ENCODE data around the gene SGCD. TPM values are rescaled to one million over a fixed set of nuclear protein-coding genes. Genes with fewer than 3 reads are reported as not detected.

Gene SGCD
- total and polyA plus RNA-seq, 9 of the 15 experiments (the other 6 are each of a cell fraction or from before 2014, with no cell fraction given): not detected

DNA sequence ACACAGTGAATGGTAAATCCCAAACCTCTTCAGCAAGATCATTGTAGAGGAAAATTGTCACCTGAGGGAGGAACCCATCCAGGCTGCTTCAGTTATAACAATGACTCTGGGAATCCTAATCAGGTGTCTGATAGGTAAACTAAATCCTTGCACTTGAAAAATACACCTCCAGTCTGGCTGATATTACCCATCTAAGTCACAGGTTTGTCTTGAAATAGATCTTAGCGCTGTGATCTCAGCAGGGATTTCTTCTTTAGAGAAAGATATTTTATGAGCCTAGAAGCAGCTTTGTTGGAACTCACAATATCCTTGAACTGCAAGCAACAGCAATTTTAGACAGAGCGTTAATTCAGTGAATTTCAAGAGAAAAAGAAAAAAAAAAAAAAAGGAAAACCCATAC lies 149.7 kb downstream of the SGCD start:
- ChIA-PET CTCF (ENCODE audit: low intra/inter-chr PET ratio) (no interaction called here), POLR2A (no interaction called here)
- no TSS peak for BruUV-seq (replicated peaks)
- WGBS (ENCODE audit: insufficient coverage, low coverage, missing lambda C conversion rate): 0% methylated on average over 2 of the region's 2 CpGs
- no peaks in the 10 kb centered on the region for H3K79me2 ChIP-seq (ENCODE audit: control insufficient read depth, insufficient read depth, low read length)
- no peak for FAIRE-seq
- no peak overlapping the region for H3K4me3 ChIP-seq
- DNase-seq (ENCODE audit: extremely low read depth in 1 of 4, low spot score in 3 of 4): no peak
- no peaks in the 10 kb centered on the region for H3K9me3 ChIP-seq (replicated peaks; ENCODE audit: control insufficient read depth, insufficient read depth, low read depth, low read length)
- H3K9ac ChIP-seq (ENCODE audit: insufficient read depth in 1 of 2, low read depth in 2 of 2, low read length in 2 of 2): no peak overlapping the region
- H3K36me3 ChIP-seq (ENCODE audit: control insufficient read depth, insufficient read depth, low read length): no peaks in the 10 kb centered on the region
- no peaks in the 10 kb centered on the region for H3K4me1 ChIP-seq (replicated peaks in 1 of 2; ENCODE audit: control insufficient read depth in 2 of 2, insufficient read depth in 2 of 2, low read length in 2 of 2)
- no peaks in the 10 kb centered on the region for H4K20me1 ChIP-seq (replicated peaks; ENCODE audit: control insufficient read depth, insufficient read depth, low read length)
- no peaks in the 10 kb centered on the region for H3K27me3 ChIP-seq (ENCODE audit: control insufficient read depth in 2 of 2, insufficient read depth in 2 of 2, low read length in 2 of 2)
- H2AFZ ChIP-seq (ENCODE audit: low read depth, low read length): no peak overlapping the region
- no peak for TF ChIP-seq PTBP1 (IDR thresholded peaks at IDR 0.05; ENCODE audit: low read depth, low read length)
- no peak for TF ChIP-seq ZNF133 (CRISPR knock-in tag; IDR thresholded peaks at IDR 0.05)
- no peak for TF ChIP-seq CBFB (CRISPR knock-in tag; IDR thresholded peaks at IDR 0.05)
- no peak for TF ChIP-seq ZNF24 (IDR thresholded peaks at IDR 0.05)
- TF ChIP-seq MTF1 (CRISPR knock-in tag; IDR thresholded peaks at IDR 0.05; ENCODE audit: borderline replicate concordance): no peak
- TF ChIP-seq NR2C1 (IDR thresholded peaks at IDR 0.05): no peak
- TF ChIP-seq NR2C1 (tag; IDR thresholded peaks at IDR 0.05): no peak
- no peak for TF ChIP-seq HNRNPUL1 (IDR thresholded peaks at IDR 0.05; ENCODE audit: low read length)
- TF ChIP-seq ADNP (tag; IDR thresholded peaks at IDR 0.05): no peak
- no peak for TF ChIP-seq NFIX (CRISPR knock-in tag; IDR thresholded peaks at IDR 0.05; ENCODE audit: low read depth)
- TF ChIP-seq IRF1 (CRISPR knock-in tag; IDR thresholded peaks at IDR 0.05; ENCODE audit: borderline replicate concordance): no peak
- TF ChIP-seq MNT (conservative IDR thresholded peaks at IDR 0.05): no peak
- TF ChIP-seq SAP30 (IDR thresholded peaks at IDR 0.05; ENCODE audit: borderline replicate concordance, insufficient read depth, low read depth, low read length, poor library complexity, severe bottlenecking): no peak
- no peak for TF ChIP-seq STAT5A (IDR thresholded peaks at IDR 0.05; ENCODE audit: borderline replicate concordance, low read length)
- no peak for TF ChIP-seq ELF2 (CRISPR knock-in tag; IDR thresholded peaks at IDR 0.05)
- TF ChIP-seq ESRRA (IDR thresholded peaks at IDR 0.05; ENCODE audit: borderline replicate concordance, low read depth): no peak
- TF ChIP-seq NCOA2 (IDR thresholded peaks at IDR 0.05; ENCODE audit: partially characterized antibody in 2 of 2): no peak
- no peak for TF ChIP-seq MAX (CRISPR knock-in tag; IDR thresholded peaks at IDR 0.05)
- no peak overlapping the region for H3K27ac ChIP-seq (ENCODE audit: extremely low read depth, low read depth, low read length)
- in situ Hi-C loops (cut with MboI) (no loop called here), intact Hi-C loops (cut with micrococcal nuclease) (no loop called here)
- no peak for ATAC-seq
- no peak overlapping the region for H3K4me2 ChIP-seq (ENCODE audit: insufficient read depth, low read length)
- H3K9me1 ChIP-seq (ENCODE audit: control insufficient read depth, insufficient read depth, low read length): no peaks in the 10 kb centered on the region
